Lung (tissue), 12 donors: ENCODE results near the gene VAT1L. TPM values are rescaled to one million over a fixed set of nuclear protein-coding genes. Genes with fewer than 3 reads are reported as not detected.

Source experiments
- ATAC-seq: fragments of 200-7000 bp; cut with Tn5 transposase; one replicate; pipeline ENCODE4 v1.9.1; 2020; ENCODE audit warnings: moderate number of reproducible peaks; ENCODE audit not compliant: insufficient read depth, low FRiP score
- DNase-seq, 3 donors: peaks; one replicate each; pipeline ENCODE4 v3.0.0-alpha.2; 2013 to 2017
- H3K27ac ChIP-seq, 2 donors: one replicate each; pipeline ENCODE4 v1.5.1; 2013; ENCODE audit warnings: mild to moderate bottlenecking in 2 of 2, moderate library complexity in 2 of 2, control low read depth in 1 of 2, inconsistent platforms in 1 of 2, low read depth in 1 of 2, low read length in 1 of 2
- H3K27me3 ChIP-seq, 3 donors: one replicate each; pipeline ENCODE4 v1.5.1; 2013; ENCODE audit warnings: low read length in 2 of 3; ENCODE audit not compliant: control insufficient read depth in 3 of 3, insufficient read depth in 3 of 3
- H3K36me3 ChIP-seq, 4 donors: one replicate each; pipeline ENCODE4 v1.5.1; 2013; ENCODE audit warnings: low read length in 4 of 4, mild to moderate bottlenecking in 1 of 4, moderate library complexity in 1 of 4; ENCODE audit not compliant: control insufficient read depth in 4 of 4, insufficient read depth in 4 of 4
- H3K4me1 ChIP-seq, 5 donors: one replicate each; pipeline ENCODE4 v1.5.1; 2013; ENCODE audit warnings: low read length in 5 of 5, mild to moderate bottlenecking in 2 of 5, moderate library complexity in 1 of 5; ENCODE audit not compliant: control insufficient read depth in 5 of 5, insufficient read depth in 5 of 5
- H3K4me3 ChIP-seq: one replicate; pipeline ENCODE4 v1.5.1; 2013; ENCODE audit warnings: mild to moderate bottlenecking, control low read depth, moderate library complexity
- H3K9ac ChIP-seq, 2 donors: one replicate each; pipeline ENCODE4 v1.5.1; 2013; ENCODE audit warnings: low read length in 2 of 2, control low read depth in 1 of 2; ENCODE audit not compliant: insufficient read depth in 1 of 2
- H3K9me3 ChIP-seq, 4 donors: one replicate each; pipeline ENCODE4 v1.5.1; 2013; ENCODE audit warnings: low read length in 3 of 4, mild to moderate bottlenecking in 1 of 4, moderate library complexity in 1 of 4; ENCODE audit not compliant: control insufficient read depth in 4 of 4, insufficient read depth in 3 of 4
- WGBS, 2 donors: extraction: QIAGEN DNeasy Blood & Tissue Kit; methylation state at CpG; one replicate each; pipeline ENCODE4 v1.1.7; 2013; 5-methylcytosine and 5-hydroxymethylcytosine counted together
- polyA plus RNA-seq, 2 donors: library from polyadenylated mRNA; stranded (reverse); fragments of 200-250 nt; gene quantifications; one replicate each; pipeline ENCODE4 v1.2.1, GENCODE V29; 2013
- total RNA-seq, 2 donors: library from RNA; depleted of rRNA in 1 of 2; stranded (reverse); fragments of >200 nt in 1 of 2; gene quantifications; one replicate each; pipeline ENCODE4 v1.2.1, GENCODE V29; 2014 to 2021
- TF ChIP-seq, protein P1 (sequence below): IDR thresholded peaks from 2 replicates; pipeline ENCODE4 v1.5.1; 2012; ENCODE audit warnings: mild to moderate bottlenecking; ENCODE audit errors: control extremely low read depth, extremely low read depth
- donor health status: control.
- donor health status: control.
- donor health status: Bipolar disorder and iron deficiency.
- donor health status: healthy.
- donor health status: DM: yes; HTN: yes; CAD: no.

The VAT1L gene
- total and polyA plus RNA-seq, 4 donors: 0.14 to 3.3 (median 0.26) TPM

DNA sequence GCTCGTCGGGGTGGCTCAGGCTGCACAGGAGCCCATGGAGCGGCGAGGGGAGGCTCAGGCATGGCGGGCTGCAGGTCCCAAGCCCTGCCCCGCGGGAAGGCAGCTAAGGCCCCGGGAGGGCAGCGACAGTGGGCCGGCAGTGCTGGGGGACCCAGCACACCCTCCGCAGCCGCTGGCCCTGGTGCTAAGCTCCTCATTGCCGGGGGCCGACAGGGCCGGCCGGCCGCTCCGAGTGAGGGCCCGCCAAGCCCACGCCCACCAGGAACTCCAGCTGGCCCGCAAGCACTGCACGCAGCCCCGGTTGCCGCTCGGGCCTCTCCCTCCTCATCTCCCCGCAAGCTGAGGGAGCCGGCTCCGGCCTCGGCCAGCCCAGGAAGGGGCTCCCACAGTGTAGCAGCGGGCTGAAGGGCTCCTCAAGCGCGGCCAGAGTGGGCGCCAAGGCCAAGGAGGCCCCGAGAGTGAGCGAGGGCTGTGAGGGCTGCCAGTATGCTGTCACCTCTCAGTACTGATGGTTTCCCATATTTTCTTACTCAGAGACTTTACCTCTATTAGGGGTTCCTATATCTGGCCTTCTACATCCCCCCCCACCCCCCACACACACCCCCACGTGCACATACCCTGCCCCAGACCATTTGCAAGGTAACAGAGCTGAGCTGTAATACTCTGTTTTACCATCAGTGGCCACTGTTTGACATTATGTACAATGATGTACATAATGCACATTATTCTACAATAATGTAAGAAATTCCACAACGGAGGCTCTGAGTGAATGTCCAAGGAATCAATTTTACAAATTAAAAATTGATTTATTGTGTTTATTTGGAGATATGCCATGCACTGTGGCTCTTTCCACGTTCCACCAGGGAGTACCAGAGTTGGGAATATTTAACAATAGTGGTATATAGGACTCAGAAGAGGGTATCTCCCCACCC, 3.7 kb upstream of the VAT1L start:
- Histone ChIP-seq H3K4me1 (peaks cover 0 to 35% (median 5%) of the 10 kb centered on the region in 5 donors), H3K36me3 (no peaks in the 10 kb centered on the region), H3K4me3 (no peak overlapping the region), H3K9me3 (peaks cover 0 to 2% (median 0%) of the 10 kb centered on the region in 4 donors), H3K27me3 (peaks cover 3 to 18% (median 16%) of the 10 kb centered on the region in 3 donors), H3K9ac (no peak overlapping the region), H3K27ac (no peak overlapping the region)
- WGBS, 2 donors: 90 to 91% methylated on average over 37 to 38 of the region's 38 CpGs
- no peak for ATAC-seq
- no peak for DNase-seq
- TF ChIP-seq, protein P1, sequence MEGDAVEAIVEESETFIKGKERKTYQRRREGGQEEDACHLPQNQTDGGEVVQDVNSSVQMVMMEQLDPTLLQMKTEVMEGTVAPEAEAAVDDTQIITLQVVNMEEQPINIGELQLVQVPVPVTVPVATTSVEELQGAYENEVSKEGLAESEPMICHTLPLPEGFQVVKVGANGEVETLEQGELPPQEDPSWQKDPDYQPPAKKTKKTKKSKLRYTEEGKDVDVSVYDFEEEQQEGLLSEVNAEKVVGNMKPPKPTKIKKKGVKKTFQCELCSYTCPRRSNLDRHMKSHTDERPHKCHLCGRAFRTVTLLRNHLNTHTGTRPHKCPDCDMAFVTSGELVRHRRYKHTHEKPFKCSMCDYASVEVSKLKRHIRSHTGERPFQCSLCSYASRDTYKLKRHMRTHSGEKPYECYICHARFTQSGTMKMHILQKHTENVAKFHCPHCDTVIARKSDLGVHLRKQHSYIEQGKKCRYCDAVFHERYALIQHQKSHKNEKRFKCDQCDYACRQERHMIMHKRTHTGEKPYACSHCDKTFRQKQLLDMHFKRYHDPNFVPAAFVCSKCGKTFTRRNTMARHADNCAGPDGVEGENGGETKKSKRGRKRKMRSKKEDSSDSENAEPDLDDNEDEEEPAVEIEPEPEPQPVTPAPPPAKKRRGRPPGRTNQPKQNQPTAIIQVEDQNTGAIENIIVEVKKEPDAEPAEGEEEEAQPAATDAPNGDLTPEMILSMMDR: no peak

DNA sequence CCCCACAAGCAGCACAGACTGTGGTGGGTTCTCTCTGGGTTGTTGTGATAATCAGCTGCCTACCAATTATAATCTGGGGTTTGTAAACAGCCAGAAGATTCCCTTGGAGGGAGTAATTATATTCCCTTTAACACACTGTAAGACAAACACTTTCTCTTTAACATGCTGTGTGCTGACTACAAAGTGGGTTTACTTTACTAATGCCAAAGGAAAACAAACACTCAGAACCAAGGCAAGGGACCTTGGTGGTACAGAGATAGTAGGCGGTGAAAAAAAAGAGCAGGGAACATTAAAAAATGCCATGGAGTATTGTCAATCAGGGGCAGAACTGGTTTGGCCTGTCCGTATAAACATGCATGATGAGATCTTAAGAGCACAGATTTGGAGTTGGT, 3.0 kb upstream of the VAT1L start:
- no peak for DNase-seq
- ATAC-seq: no peak
- Histone ChIP-seq H3K9me3 (peaks cover 0 to 2% (median 0%) of the 10 kb centered on the region in 4 donors), H3K4me3 (no peak overlapping the region), H3K27ac (no peak overlapping the region), H3K36me3 (no peaks in the 10 kb centered on the region), H3K9ac (no peak overlapping the region), H3K27me3 (peaks cover 3 to 25% (median 23%) of the 10 kb centered on the region in 3 donors), H3K4me1 (peaks cover 0 to 39% (median 5%) of the 10 kb centered on the region in 5 donors)
- WGBS, 2 donors: 59 to 81% methylated on average over 2 of the region's 2 CpGs
- TF ChIP-seq, protein P1: no peak

DNA sequence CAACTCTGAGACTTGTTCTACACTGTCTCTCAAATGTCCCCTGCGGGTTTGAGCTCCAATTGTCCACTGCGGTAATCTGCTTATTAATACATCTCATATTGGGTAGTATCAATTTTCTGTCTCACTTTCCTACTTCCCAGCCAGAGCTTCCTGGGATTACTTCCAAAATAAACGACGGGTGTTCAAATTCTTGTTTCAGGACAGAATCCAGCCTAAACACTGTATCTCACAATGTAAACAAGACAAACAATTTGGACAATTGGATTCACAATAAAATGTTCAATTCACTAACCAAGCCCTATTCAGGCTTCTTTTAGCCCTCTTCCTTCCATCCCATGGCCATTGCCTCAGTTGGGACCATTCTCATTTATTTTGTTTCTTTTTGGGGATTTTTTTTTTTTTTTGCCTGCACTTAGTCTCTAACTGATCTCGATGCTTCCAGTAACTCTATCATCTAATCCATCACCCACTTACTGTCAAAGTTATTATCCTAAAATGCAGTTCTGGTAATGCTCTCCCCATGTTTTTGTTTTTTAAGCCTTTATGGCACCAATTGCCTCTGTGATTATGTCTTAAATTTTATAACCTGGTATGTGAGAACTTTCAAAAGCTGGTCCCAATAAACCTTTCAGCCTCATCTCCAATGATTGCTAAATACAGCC, 2.0 kb upstream of the VAT1L start:
- ATAC-seq (no peak), DNase-seq (peak in 2 of 3 donors; percentile 49 to 59)
- Histone ChIP-seq H3K36me3 (no peaks in the 10 kb centered on the region), H3K9me3 (peaks cover 0 to 2% (median 0%) of the 10 kb centered on the region in 4 donors), H3K27me3 (peaks cover 6 to 31% (median 29%) of the 10 kb centered on the region in 3 donors), H3K9ac (no peak overlapping the region), H3K27ac (no peak overlapping the region), H3K4me1 (peaks cover 0 to 39% (median 5%) of the 10 kb centered on the region in 5 donors), H3K4me3 (no peak overlapping the region)
- TF ChIP-seq, protein P1: no peak
- 66 to 73% methylated on average over 5 of the region's 5 CpGs for WGBS, 2 donors
